H54 (cell line): ENCODE measurements around the gene COA5.

Experiments used
- DNase-seq: peaks from one replicate; pipeline ENCODE4 v3.0.0; 2011; ENCODE audit warnings: low spot score, mixed read lengths; ENCODE audit not compliant: insufficient read length
- FAIRE-seq: peaks from 3 replicates; lab custom pipeline; 2011; peaks lifted over from hg19 to GRCh38; lab: Jason Lieb, UNC
- POLR2A ChIP-seq: IDR thresholded peaks from 2 replicates; pipeline ENCODE4 v1.6.1; 2011; ENCODE audit warnings: low read depth, mild to moderate bottlenecking, low read length

The COA5 gene

DNA sequence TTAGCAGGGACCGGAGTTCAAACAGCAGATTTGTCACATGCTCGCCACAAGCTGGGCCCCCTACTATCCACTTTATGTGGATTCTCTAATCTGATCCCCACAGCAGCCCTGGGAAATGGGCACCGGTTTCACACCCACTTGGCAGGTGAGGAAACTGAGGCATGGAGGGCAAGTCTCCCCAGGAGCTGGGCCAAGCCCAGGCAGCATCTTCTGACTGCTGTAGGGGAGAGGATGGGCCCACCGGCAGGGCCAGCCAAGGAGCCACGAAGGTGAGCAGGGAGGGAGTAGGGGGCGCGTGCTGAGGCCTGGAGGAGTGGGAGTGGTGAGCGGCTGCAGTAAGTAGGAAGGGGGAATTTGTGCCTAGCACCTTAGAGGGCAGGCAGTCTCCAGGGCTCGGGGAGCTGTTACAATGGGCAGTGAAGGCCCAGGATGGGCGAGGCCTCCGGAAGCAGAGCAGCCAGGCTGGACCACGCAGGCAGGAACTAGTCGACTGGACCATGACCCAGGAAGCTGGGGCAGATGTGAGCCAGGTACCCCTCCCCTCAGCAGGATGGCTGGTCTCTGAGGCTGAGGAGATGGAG is 37.1 kb downstream of the COA5 start:
- no peak for TF ChIP-seq POLR2A
- FAIRE-seq (no peak), DNase-seq (no peak)

DNA sequence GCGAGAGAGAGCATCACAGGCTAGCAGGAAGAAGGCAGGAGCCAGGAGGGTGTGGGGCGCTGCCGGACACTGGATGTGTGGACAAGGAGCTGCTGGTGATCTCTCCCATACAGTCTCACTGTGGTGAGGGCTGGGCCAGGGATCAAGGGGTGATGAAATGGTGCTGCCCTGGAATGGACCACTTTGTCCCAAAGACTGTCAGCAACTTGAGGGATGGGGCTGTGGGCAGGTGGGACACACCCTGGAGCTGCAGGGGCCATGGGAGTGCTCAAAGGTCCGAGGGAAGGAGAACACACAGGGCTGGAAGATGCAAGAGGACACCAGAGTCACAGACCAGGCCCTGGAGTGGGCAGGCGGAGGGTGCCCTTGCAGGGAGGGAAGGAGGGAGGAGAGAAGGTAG is 38.0 kb downstream of the COA5 start:
- DNase-seq: no peak
- FAIRE-seq: no peak
- TF ChIP-seq POLR2A: no peak

DNA sequence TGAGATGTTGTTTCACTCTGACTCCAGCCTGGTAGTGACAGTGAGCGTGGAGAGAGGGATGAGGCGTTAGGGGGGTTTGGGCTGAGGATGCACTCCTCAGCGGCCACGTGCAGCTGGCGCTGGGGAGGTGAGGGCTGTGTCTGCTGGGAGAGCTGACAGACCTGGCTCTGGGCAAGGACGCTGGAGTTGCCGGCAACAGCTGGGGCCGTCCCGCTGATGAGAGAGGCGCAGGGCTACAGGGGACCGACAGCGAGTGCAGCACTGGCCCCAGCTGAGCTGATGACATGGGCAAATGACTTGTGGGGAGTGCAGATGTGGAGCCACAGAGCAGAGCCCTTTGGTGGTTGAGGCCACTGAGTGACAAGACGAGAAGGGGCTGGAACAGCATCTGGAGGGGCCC is 38.4 kb downstream of the COA5 start:
- FAIRE-seq (no peak), DNase-seq (no peak)
- TF ChIP-seq POLR2A: no peak

DNA sequence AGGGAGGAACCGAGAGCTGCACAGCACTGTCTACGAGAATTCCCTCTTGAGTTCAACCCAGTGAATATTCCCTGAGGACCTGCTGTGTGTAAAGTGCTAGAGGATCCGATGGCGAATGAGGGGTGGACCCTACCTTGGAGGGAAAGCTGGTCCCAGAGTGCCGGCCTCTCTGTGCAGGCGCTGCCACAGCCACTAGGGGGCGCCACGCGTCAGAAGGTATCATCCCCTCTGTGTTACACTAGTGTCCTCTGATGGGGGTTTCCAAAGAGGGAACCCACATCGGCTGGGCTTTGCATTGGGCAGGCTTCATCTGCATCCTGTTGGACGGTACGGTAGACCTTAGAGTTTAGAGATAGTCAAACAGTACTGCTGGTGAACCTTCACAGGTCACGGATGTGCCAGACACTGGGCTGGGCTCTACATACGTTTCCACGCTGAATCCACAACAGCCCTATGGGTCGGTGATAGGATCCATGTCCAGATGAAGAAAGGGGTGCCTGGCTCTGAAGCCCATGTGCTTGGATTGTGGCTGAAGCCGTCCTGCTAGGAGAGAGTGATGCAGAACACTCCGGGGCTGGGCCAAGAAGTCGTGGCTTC is 39.0 kb downstream of the COA5 start:
- FAIRE-seq: no peak

DNA sequence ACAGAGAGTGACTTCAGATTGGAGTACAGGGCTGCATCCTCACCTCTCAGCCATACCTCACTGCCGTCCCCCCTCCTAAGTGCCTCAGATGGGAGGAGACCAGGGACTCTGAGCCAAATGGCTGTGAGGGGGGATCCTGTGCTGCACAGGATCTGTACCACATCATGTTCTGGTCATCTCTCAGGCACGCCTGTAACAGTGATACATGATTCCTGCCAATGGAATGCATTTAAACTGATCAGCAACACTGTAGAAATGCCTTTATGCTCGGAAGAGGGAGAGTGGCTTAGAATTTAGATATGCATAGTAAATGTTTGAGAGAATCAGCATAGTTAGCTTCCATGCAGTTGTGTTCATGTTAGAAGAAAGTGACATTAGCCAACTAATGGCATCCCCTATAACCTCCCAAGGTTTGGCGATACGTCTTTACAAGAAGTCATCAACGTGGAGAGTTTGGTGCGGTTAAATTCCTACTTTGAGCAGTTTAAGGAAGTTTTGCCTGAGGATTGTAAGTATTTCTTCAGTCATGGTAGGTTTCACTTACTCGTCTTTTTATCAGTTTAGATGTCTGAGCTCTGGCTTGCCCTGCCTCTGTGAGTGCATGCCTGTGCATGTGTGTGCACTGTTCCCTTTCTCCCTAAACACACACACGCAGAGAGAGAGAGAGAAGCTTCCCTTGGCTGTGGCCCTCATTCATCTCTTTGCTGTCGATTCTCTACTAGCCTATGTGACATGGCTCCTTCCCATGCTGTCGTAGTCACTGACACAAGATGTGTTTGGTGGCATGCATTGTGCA is 40.0 kb downstream of the COA5 start:
- FAIRE-seq (no peak), DNase-seq (no peak)
- TF ChIP-seq POLR2A: no peak

More for the DNA sequence above, 39.0 kb downstream of the COA5 start:
- no peak for TF ChIP-seq POLR2A
- DNase-seq: peak; percentile 69

DNA sequence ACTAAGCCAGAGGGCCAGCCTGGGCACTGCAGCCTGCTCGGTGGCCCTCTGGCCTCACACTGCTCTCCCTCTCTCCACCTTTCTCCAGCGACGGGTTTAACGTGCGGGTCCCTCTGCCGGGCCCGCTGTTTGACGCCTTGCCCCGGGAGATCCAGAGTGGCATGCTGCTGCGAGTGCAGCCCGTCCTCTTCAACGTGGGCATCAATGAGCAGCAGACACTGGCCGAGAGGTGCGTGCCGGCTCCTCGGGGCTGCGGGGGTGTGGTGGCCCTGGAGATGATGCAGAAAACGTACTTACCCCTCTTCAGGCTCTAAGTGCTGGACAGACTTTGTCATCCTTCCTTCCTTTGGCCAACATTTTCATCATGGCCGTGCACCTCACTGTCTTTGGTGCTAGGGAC is 42.4 kb downstream of the COA5 start:
- DNase-seq (no peak), FAIRE-seq (no peak)
- TF ChIP-seq POLR2A: no peak

DNA sequence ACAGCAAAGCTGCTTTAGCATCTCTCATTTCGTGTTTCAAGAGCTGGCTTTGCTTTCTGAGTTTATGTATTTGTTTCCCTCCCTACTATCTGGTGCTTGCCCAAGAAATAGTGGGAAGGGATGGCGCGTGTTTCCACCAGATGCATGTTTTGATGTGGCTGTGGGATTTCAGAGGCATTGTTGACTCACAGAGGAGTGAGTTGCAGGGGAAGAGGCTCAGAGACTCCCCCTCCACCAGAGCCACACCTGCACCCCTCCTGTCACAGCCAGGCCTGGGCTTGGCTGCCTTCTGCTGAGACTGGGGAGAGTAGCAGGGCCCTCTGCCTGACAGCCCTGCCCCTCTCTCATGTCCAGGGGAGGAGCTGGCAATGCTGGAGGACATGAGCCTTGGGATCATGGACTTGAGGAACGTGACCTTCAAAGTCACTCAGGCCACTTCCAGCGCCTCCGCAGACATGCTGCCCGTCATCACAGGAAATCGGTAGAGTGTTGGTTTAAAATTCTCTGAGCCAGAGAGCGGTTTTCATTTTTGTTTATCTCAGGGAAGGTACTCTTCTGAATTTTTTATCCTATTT is 42.9 kb downstream of the COA5 start:
- no peak for TF ChIP-seq POLR2A
- FAIRE-seq: no peak
- no peak for DNase-seq

DNA sequence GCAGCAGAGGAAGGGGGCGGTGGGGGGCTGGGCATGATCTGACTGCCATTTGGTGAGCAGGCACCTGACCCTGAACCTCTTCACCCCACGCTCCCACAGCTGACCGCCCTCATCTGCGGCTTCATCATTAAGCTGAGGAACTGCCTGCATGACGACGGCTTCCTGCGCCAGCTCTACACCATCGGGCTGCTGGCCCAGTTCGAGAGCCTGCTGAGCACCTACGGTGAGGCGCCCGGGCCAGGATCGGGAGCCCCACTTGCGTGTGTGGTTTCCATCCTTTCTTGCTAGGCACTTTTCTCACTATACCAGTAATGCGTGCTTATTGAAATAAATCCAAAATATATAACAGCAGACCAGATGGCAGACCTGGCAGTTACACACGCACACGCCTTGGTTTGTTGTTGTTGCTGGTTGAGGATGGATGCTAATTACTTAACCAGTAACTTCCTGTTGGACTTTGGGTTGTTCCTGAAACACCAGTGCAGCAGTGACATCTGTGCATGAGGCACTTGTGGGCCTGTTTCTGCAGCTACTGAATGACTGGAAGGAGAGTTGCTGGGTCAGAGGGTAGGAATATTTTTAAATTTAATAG is 43.7 kb downstream of the COA5 start:
- DNase-seq (no peak), FAIRE-seq (no peak)
- no peak for TF ChIP-seq POLR2A

DNA sequence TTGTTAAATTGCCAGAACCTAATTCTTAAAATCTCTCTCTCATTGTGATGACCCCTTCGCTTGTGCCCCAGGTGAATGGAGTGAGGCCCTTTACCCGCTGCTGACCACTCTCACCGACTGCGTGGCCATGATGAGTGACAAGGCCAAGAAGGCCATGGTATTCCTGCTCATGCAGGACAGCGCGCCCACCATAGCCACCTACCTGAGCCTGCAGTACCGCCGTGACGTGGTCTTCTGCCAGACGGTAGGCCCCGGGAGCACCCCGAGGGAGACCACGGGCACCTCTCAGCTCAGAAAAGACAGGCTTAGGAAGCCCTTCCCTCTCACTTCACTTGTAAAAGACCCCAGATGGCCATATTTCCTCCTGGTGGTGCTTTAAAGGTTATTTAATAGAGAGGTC is 44.9 kb downstream of the COA5 start:
- DNase-seq: no peak
- TF ChIP-seq POLR2A: no peak
- FAIRE-seq: no peak

DNA sequence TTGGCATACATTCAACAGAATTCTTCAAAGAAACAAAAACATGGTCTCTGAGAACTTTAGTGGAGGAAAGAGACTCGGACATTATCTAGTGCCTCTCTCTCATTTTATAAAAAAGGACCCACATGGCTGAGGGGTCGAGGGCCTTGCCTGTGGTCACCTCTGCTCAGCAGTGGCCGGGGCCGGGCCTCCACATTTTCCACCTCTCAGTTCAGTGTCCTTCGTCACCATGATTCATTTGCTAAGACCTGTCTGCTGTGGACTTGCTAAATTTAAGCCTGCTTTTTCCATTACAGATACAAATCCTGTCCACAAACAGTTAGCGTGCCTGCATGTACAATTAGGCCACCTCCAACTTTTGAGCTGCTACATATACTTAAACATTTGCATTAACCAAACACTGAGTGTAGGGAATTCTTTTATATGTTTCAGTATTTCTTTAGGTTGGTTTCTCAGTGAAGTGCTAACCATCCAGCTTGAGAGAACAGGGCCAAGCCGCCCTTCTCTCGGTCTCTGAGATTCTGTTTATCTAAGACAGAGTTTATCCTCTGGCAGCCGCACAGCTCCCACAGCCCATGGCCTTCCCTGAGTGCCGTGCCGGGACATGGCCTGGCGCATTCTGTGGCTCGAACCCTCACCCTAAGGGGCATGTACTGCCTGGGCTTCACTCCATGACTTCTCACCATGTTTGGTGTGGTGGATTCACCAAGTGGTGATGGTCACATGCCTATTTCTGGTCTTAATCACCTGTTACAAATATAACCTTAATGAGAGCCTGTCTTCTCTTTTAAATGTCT is 46.2 kb downstream of the COA5 start:
- TF ChIP-seq POLR2A: no peak
- FAIRE-seq: no peak
- DNase-seq: no peak

DNA sequence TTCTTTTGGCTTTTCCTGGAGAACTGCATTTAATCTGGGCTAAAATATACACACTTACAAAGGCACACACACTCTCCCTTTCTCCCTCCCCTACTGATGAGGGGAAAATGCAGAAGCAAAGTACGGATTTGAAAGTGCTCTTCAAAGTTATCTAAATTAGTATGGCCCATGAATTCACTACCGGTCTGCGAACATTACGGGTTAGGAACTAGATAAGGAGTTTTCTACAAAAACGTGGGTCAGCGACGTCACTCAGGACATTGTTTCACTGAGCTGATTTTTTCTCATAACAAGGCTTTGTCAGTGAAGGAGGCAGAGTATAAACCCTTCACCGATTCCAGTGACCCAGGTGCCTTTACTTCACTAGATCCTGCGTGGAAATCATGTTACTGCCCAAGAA is 47.3 kb downstream of the COA5 start:
- no peak for TF ChIP-seq POLR2A
- no peak for FAIRE-seq
- DNase-seq: no peak

DNA sequence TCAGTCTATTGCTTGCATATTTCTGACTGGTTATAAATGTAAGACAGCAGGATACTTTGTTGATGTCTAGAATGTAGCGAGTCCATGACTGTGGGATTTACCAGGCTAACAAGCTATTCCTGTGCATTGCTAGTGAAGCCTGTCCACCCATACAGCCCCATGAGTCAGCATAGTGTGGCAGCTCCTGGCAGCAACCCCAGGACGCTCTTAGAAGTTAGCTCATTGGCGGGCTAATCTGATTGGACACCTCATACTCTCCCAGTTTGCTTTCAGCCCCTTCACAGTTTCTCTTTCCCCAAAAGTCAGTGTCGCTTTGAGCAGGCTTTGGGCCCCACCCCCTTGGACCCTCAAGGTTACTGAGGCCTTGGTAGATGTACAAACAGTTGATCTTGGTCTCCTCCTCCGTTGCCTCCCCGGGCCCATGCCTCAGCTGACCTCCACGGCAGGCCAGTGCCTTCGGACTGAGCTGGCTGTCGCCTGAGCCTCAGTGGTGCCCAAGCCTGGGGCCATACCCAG is 48.0 kb downstream of the COA5 start:
- FAIRE-seq (peak; percentile 95), DNase-seq (peak; percentile 89)
- no peak for TF ChIP-seq POLR2A

DNA sequence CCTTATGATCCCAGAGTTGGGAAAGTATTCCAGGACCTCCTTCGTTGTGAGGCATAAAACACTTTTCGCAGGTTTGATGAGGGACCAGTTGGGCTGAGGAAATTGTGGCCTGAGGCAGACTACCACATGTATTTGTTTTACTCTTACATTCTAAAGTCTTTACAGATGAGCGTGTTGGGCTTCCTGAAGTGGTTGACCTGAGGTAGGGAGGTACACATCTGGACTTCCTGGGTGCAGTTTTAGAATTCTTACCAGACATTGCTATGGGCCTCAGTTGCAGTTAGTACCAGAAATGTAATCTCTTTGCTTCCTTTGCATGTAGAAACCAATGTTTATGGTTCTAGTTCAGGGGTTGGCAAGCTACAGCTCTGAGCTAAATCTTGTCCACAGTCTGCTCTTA is 48.7 kb downstream of the COA5 start:
- no peak for TF ChIP-seq POLR2A
- FAIRE-seq (no peak), DNase-seq (no peak)
